ENCODE results near the gene MMP2.

Gene MMP2

DNA sequence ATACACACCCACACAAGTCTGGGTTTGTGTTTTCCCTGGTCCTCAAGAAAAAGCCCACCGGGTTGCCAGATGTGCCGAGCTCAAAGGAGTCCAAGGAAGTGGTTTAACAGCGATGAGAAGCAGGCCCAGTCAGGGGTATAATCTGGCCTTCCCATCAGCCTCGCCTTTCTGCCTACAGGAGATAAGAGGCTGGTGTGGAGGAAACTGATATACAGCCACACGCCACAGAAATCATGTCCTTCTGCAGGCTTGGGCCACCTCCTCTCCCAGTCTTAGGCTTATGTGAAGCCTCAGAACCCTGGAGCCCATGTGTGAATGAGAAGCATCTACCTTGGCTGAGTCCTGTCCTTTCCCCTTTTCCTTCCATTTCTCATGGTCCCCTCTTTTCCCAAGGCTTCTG, 43.6 kb upstream of the MMP2 start:
- Histone ChIP-seq H3K4me3 (IDR thresholded peaks at IDR 0.05; ENCODE audit: insufficient read depth, low read depth, low read length) (no peak overlapping the region), H4K20me1 (ENCODE audit: insufficient read depth) (no peaks in the 10 kb centered on the region), H3K4me2 (no peak overlapping the region), H3K27ac (no peak overlapping the region), H3K79me2 (ENCODE audit: insufficient read depth, low read depth) (no peaks in the 10 kb centered on the region), H3K4me1 (ENCODE audit: low read depth, poor library complexity, severe bottlenecking) (no peaks in the 10 kb centered on the region), H2AFZ (ENCODE audit: low read depth) (no peak overlapping the region), H3K36me3 (ENCODE audit: insufficient read depth) (no peaks in the 10 kb centered on the region), H3K27me3 (ENCODE audit: insufficient read depth, low read depth) (no peaks in the 10 kb centered on the region), H3K9ac (no peak overlapping the region)
- TF ChIP-seq, protein P1, sequence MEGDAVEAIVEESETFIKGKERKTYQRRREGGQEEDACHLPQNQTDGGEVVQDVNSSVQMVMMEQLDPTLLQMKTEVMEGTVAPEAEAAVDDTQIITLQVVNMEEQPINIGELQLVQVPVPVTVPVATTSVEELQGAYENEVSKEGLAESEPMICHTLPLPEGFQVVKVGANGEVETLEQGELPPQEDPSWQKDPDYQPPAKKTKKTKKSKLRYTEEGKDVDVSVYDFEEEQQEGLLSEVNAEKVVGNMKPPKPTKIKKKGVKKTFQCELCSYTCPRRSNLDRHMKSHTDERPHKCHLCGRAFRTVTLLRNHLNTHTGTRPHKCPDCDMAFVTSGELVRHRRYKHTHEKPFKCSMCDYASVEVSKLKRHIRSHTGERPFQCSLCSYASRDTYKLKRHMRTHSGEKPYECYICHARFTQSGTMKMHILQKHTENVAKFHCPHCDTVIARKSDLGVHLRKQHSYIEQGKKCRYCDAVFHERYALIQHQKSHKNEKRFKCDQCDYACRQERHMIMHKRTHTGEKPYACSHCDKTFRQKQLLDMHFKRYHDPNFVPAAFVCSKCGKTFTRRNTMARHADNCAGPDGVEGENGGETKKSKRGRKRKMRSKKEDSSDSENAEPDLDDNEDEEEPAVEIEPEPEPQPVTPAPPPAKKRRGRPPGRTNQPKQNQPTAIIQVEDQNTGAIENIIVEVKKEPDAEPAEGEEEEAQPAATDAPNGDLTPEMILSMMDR (conservative IDR thresholded peaks at IDR 0.05; ENCODE audit: low read depth, low read length), result no peak

DNA sequence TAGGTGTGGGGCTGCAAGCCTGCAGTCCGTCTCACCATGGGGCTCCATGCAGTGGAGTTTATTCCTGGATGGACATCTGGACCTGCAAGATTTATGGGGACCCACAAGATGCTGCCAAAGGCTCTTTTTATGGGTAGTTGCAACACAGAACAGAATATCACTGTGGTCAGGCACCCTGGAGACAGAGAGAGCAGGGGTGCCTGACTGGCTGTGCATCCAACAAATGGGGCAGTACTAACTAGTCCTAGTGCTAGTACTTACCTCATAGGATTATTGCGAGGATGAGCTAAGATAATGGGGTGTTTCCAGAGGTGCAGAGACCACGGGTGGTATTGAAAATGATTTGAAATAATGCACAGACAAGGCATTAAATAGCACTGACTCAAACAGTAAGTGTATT, 42.4 kb upstream of the MMP2 start:
- Histone ChIP-seq H3K4me2 (no peak overlapping the region), H3K27ac (no peak overlapping the region), H3K9ac (no peak overlapping the region), H3K36me3 (ENCODE audit: insufficient read depth) (no peaks in the 10 kb centered on the region), H2AFZ (ENCODE audit: low read depth) (no peak overlapping the region), H3K27me3 (ENCODE audit: insufficient read depth, low read depth) (no peaks in the 10 kb centered on the region), H3K4me3 (IDR thresholded peaks at IDR 0.05; ENCODE audit: insufficient read depth, low read depth, low read length) (no peak overlapping the region), H3K79me2 (ENCODE audit: insufficient read depth, low read depth) (no peaks in the 10 kb centered on the region), H3K4me1 (ENCODE audit: low read depth, poor library complexity, severe bottlenecking) (no peaks in the 10 kb centered on the region), H4K20me1 (ENCODE audit: insufficient read depth) (no peaks in the 10 kb centered on the region)
- TF ChIP-seq, protein P1 (conservative IDR thresholded peaks at IDR 0.05; ENCODE audit: low read depth, low read length), result no peak

DNA sequence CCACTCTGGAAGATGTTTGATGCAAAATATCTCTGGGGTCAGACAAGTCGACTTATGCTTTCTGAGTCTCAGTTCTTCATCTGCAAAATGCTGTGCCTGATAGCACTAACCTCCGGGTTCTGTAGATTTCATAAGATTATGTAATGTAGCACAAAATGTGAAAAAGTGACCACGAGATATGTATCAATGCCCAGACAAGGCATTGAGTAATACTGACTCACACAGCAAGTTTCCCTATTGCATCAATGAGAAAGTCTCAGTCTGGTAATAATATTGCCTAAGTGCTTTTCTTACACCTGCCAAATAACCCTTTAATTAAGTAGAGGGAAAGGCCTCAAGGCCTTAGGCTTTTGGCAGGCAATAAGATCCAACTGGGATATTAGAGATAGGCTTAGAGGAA, 41.4 kb upstream of the MMP2 start:
- Histone ChIP-seq H2AFZ (ENCODE audit: low read depth) (no peak overlapping the region), H3K79me2 (ENCODE audit: insufficient read depth, low read depth) (no peaks in the 10 kb centered on the region), H3K4me3 (IDR thresholded peaks at IDR 0.05; ENCODE audit: insufficient read depth, low read depth, low read length) (no peak overlapping the region), H3K9ac (no peak overlapping the region), H3K27me3 (ENCODE audit: insufficient read depth, low read depth) (no peaks in the 10 kb centered on the region), H3K36me3 (ENCODE audit: insufficient read depth) (no peaks in the 10 kb centered on the region), H4K20me1 (ENCODE audit: insufficient read depth) (no peaks in the 10 kb centered on the region), H3K4me2 (no peak overlapping the region), H3K4me1 (ENCODE audit: low read depth, poor library complexity, severe bottlenecking) (no peaks in the 10 kb centered on the region), H3K27ac (no peak overlapping the region)
- TF ChIP-seq, protein P1 (conservative IDR thresholded peaks at IDR 0.05; ENCODE audit: low read depth, low read length), result no peak

DNA sequence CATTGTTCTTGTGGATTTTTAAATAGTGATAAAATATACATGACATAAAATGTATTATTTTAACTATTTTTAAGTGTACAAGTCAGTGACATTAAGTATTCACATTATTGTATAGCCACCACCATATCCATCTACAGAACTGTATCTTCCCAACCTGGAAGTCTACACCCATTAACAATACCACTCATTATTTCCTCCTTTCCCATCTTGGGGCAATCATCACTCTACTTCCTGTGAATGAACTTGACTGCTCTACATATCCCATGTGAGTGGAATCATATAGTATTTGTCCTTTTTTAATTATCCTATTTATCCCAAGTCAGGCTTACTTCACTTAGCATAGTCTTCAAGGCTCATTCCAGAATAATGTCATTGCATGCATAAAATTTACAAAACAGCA, 40.7 kb upstream of the MMP2 start:
- Histone ChIP-seq H3K9ac (no peak overlapping the region), H3K27ac (no peak overlapping the region), H3K79me2 (ENCODE audit: insufficient read depth, low read depth) (no peaks in the 10 kb centered on the region), H4K20me1 (ENCODE audit: insufficient read depth) (no peaks in the 10 kb centered on the region), H3K27me3 (ENCODE audit: insufficient read depth, low read depth) (no peaks in the 10 kb centered on the region), H3K36me3 (ENCODE audit: insufficient read depth) (no peaks in the 10 kb centered on the region), H3K4me3 (IDR thresholded peaks at IDR 0.05; ENCODE audit: insufficient read depth, low read depth, low read length) (no peak overlapping the region), H2AFZ (ENCODE audit: low read depth) (no peak overlapping the region), H3K4me1 (ENCODE audit: low read depth, poor library complexity, severe bottlenecking) (no peaks in the 10 kb centered on the region), H3K4me2 (no peak overlapping the region)
- TF ChIP-seq, protein P1 (conservative IDR thresholded peaks at IDR 0.05; ENCODE audit: low read depth, low read length), result no peak
